Stimulated activated CD8-positive, alpha-beta memory T cell treated with anti-CD3 and anti-CD28 coated beads, Interleukin-7, amount 100 ng/mL, for 48 hours (primary cell): ENCODE data around the gene GP1BB.
"Not testable (repeated sequence)": the region's sequence is repeated elsewhere in the genome, so short reads cannot be mapped to it uniquely, and the experiment has no call there.

Source experiments
- DNase-seq, 2 donors: peaks; one replicate each; pipeline ENCODE4 v3.0.0-alpha.2; 2020; ENCODE audit warnings: low read depth in 1 of 2; ENCODE audit errors: extremely low read depth in 1 of 2

GP1BB gene

DNA sequence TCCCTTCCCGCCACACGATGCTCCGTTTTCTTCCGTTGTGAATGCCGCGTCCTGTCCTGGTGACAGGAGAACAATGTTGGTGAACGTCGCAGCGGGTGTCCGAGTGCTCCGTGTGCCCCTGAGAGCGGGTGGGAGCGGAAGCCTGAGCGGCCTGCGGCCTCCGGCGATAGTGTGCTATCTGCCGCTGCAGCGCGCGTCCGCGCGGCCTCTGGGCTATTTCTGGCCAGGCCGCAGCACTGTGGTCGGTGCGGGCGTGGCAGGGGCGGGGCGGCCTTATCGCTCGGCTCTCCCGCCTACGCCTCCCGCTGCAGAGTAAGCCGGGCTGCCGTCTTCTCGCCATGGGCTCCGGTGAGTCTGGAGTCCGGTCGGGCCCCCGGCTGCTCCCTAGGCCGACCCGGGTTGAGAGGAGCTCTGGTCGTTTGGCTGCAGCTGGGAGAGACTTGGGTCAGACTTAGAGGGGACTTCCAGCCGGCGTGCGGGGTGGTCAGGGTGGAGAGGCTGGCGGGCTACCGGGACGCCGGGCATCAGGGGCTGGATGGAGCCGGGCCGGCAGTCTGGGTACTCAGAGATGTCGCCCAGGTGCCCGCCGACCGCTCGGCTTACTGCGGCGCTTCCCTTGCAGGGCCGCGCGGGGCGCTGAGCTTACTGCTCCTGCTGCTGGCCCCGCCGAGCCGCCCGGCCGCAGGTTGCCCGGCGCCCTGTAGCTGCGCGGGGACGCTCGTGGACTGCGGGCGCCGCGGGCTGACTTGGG lies at the start of gene GP1BB:
GP1BB (plus strand) TSS at position 308 of the 751 bp plus-strand sequence; CDS start at position 339, 31 bp downstream.
- no peak for DNase-seq

DNA sequence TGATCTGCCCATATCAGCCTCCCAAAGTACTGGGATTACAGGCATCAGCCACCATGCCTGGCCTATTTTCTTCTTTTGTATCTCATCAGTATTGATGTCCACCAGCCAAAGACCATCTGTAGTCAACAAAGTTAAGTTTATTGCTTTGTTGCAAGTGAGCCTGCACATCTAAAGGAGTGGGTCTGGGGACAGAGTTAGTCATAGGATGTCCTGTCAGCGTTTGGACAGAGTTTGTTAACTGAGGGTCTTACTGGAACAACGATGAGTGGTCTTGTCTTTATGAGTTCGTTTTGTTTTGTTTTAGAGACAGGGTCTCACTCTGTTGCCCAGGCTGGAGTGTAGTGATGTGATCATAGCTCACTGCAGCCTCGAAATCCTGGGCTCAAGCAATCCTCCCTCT lies 49.7 kb upstream of the GP1BB start:
- DNase-seq = no peak

DNA sequence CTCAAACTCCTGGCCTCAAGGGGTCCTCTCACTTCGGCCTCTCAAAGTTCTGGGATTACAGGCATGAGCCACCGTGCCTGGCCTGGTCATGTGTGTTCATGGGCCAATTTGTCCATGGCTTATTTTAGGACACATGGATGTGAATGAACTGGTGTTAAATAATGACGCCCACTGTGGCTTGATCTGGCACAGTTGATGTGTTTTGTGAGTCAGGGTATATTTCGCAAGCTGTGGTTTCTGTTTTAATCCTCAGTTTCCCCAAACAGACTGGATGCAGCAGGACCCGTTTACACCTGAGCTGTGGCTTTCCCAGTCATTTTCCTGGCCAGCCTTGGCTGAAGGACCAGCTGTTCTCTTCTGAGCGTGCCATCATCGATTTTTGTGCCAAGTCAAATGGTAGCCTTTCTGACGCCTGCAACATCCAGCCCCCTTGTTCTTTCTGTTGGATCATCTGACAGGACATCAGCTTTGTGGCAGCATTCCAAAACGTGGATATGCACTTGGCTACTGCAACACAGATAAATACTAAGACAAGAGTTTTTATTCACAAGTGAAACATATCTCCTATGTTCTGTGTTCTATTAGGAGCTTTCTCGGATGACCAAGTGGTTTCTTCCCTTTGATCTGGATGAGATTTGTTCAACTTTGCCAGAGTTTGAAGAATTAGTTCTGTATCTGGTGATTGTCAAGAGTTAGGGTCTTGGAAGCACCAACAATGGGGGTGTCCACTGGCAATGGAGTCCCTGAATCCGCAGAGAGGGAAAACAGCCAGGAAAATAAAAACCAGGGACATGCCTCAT lies 49.0 kb upstream of the GP1BB start:
- no peak for DNase-seq

DNA sequence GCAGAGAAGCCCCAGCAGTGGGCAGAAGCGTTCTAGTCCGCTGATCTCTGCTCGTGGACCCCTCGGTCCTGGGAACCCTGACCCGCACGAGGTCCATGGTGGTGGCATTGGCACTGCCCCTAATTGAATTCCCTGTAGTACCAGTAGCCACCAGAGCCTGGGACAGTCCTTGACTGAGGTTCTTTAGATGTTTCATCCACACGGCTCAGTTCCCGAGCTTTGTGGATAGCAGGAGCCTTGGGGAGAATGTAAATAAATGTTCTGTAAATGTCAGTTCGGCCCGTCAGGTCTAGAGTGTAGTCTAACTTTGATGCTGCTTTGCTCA lies 48.4 kb upstream of the GP1BB start:
- no peak for DNase-seq

DNA sequence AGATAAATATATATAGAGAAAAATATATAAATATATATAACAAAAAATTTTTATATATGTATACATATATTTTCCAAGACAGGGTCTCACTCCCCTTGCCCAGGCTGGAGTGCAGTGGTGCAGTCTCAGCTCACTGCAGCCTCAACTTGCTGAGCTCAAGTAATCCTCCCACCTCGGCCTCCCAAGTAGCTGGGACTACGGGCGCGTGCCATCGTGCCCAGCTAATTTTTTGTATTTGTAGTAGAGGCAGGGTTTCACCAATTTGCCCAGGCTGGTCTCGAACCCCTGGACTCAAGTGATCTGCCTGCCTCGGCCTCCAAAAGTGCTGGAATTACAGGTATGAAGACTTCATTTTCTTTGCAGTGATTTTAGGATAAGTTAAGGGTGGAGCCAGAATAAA lies 47.9 kb upstream of the GP1BB start:
- no peak for DNase-seq

DNA sequence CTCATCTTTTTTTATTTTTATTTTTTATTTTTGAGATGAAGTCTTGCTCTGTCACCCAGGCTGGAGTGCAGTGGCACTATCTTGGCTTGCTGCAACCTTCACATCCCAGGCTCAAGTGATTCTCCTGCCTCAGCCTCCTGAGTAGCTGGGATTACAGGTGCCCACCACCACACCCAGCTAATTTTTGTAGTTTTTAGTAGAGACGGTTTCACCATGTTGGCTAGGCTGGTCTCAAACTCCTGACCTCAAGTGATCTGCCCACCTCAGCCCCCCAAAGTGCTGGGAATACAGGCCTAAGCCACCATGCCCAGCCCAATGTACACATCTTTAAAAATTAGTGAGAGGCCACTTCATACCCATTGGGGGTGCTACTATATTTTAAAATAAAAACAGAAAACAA lies 46.9 kb upstream of the GP1BB start:
- not testable (repeated sequence) for DNase-seq

DNA sequence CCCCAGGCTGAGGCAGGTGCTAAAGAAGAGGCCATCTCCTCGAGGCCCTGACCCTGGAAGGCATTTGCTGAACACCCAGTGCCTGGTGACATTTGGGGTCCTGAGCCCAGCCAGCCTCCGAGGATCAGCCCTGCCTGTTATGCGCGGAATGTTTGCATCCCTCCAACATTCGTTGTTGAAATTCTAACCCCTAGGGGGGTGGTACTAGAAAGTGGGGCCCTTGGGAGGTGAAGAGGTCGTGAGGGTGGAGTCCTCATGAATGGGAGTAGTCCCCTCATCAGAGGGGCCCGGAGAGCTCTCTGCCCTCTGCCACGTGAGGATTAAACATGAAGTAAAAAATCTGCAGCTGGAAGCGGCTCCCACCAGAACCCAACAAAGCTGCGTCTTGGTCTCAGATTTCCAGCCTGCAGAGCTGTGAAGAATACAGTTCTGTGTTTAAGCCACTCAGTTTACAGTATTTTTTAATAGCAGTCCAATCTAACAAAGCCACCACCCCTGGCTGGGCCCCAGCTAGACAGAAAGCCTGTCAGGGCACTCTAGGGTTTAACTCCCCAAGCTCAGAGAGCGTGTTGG lies 44.3 kb upstream of the GP1BB start:
- DNase-seq = no peak

DNA sequence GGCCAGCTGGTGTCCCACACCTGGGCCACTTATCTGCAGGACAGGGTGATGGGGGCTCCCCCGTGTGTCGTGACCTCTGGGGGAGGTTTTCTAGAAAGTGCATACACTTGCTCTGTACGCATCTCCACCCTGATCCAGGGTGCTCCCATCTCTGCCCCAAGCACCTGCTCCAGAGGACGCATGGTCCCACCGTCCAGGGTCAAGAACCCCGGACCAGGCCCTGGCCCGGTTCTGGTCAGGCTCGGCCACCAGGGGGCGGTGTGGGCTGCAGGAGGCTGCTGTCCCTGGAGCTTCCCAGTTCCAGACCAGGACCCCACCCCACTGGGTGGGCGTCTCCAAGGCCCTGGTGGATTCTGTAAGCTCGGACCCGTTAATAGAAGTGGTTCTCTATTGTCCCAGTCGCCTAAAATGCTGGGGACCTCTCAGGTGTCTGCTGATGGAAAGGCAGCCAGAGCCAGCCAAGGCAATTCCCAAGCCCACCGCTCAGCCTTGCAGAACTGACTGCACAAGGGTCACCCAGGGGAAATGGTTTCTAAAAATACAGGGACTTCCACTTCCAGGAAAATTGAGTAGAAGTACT lies 43.7 kb upstream of the GP1BB start:
- DNase-seq = no peak

DNA sequence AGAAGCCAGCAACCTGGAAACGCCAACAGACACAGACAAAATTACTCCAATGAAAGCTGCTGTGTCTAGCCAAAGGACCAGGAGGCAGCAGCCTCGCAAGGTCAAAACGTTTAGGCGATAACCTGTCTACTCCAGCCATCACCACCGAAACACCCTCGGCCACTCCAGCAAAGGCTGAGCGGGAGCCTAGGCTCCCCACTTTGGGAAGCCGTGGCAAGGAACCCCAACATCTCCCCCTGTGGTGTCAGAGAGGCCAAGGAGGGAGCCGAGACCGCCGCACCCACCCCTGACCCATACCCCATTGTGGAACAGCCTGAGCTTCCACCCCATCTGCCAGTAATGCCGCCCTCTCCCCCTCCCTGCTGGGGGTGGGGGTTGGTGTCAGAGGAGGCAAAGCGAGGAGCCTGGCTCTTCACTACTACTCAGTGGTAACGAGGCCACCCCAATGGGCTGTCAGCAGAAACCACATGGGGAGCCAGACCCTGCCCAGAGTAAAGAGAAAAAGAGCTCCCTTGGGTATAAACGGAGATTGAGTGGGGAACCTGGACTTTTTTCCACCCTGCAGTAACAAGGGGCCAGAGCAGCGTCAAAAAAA lies 43.0 kb upstream of the GP1BB start:
- no peak for DNase-seq

DNA sequence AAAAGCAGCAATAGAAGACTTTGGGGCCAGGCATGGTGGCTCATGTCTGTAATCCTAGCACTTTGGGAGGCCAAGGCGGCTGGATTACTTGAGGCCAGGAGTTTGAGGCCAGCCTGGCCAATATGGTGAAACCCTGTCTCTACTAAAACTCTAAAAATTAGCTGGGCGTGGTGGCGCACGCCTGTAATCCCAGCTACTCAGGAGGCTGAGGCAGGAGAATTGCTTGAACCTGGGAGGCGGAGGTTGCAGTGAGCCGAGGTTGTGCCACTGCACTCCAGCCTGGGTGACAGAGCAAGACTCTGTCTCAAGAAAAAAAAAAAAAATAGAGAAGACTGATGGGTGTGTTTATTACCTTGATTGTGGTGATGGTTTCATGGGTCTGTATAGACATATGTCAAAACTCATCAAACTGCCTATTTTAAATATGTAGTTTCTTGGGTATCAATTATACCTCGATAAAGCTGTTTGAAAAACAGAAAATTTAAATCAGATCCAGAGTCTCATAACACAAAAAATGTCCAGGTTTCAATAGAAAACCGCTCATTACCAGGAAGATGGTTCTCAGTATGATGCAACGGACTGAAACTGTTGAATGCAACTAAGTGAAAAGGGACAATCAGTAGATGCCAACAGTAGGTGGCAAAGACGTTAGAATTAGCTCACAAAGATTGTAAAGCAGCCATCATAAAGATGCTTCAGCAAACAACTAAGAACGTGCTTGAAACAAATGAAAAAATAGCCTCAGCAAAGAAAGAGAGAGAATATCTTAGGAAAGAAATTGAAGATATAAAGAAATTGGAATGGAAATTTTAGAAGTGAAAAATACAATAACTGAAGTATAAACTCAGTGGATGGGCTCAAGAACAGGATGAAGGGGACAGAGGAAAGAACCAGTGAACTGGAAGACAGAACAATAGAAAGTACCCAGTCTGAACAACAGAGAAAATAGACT lies 42.2 kb upstream of the GP1BB start:
- no peak for DNase-seq

DNA sequence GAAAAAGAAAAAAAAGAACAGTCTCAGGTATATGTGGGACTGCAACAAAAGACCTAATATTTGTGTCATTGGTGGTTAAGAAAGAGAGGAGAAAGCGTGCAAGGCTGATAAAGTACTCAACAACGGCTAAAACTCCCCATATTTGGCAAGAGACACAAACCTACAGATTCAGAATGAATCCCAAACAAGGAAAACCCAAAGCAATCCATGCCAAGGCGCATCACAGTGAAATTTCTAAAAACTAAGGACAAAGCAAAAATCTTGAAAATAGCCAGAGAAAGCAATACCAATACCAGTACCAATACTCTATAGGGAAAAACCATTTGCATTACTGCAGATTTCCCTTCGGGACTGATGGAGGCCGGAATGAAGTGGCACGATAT lies 41.5 kb upstream of the GP1BB start:
- DNase-seq = no peak

DNA sequence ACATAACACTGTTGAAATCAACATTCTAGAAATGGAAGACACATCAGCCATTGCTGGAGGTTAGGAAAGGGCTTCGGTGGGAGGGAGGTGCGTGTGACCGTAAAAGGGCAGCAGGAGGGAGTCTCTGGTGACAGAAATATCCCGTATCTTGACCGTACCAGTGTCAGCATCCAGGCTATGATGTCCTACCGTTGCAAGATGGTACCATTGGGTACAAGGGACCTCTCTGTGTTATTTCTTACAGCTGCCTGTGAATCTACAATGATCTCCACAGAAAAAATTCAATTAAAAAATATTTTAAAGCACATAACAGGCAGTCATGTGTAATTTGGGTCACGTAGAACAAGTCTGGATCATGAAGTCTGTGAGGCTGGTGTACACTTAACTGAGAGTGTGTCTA lies 36.4 kb upstream of the GP1BB start:
- no peak for DNase-seq

DNA sequence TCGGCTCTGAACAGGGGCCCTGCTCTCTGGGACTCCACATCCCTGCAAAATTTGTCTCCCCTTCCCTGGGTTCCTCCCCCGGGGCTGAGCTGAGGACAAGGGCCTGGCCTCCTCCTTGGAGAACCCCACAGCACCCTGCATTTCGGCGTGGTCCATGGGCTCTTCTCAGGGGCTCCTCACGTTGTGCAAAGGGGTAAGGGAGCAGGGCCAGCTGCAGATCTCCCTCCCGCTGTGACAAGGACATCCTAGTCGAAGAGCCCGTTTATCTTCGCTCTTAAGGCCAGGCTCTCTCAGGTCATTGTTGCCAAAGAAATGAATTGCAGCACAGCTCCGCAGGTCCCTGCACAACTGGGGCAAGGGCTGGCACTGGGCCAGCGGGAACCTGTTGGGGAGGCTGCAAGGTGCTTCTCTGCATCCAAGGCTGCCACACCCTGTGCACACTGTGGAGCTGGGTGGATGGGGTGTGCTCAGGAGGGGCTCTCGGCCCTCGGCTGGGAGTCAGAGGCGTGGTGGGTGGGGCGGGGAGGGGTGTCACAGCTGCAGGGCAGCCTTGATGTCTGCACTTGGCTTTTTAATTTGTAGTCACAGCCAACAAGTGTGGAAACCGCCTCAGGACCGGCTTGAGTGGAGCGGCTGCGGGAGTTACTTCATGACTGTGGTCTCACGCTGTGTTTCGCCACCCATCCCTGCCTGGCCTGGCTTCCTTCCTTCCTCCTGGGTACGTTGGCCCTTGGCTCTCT lies 35.6 kb upstream of the GP1BB start:
- no peak for DNase-seq

DNA sequence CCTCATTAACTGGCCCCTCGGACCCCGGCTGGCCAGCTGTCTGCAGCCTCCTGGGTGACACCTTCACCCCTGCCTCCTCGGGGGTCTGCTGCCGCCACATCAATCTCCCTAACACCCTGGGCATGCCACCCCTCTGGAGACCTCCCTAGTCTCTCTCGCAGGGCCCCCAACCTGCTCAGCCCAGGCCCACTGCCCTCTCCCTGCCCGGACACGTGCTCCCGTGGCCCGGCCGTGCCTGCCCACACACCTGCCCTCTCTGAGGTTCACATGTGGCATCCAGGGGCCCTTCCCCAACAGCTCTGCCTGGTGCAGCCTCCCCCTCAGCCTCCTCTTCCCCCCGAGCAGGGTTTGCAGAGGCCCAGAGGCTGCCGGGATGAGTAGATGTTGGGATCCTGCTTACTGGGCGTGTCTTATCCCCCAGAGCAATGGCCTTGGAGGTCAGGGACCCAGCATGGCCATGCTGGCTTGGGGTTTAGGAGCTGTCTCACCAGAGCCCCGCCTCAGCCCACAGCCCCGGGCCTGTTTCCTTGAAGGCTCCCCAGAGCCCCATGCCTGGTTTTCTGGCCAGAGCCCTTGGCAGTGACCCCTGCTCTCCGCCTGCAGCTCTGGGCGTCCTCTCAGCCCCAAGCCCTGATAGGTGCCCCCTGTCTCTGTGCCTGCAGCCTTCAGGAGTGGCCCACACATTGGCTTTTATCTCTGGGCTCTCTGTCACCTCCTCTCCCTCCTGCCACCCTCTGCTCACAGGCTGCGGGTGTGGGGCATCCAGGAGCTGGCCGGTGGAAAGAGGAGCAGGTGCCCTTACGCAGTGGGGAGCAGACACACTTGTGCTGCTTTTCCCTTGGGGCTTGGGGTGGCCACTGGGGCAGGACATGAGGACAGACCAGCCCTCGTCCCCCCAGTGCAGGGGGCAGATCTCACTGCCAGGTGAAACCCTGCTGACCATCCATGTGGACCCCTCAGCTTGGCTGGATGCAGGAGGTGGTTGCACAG lies 34.7 kb upstream of the GP1BB start:
- no peak for DNase-seq

DNA sequence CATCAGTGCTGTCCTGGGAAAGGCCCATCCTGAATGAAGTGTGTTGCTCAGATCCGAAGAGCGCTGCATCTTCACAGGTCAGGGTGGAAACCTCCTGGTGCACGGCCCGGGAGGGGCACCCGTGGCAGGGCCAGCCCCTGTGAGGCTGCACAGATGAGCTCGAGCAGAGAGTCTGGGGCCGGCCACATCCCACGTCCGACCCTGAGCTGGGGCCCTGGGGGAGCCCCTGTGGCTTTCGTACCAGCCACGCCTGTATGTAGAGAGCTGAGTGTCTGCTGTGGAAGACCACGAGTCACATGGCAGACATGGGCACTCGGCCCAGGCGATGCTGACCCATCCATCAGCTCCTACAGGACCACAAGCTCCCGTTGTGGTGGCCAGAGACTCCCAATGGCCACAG lies 33.9 kb upstream of the GP1BB start:
- DNase-seq = no peak

DNA sequence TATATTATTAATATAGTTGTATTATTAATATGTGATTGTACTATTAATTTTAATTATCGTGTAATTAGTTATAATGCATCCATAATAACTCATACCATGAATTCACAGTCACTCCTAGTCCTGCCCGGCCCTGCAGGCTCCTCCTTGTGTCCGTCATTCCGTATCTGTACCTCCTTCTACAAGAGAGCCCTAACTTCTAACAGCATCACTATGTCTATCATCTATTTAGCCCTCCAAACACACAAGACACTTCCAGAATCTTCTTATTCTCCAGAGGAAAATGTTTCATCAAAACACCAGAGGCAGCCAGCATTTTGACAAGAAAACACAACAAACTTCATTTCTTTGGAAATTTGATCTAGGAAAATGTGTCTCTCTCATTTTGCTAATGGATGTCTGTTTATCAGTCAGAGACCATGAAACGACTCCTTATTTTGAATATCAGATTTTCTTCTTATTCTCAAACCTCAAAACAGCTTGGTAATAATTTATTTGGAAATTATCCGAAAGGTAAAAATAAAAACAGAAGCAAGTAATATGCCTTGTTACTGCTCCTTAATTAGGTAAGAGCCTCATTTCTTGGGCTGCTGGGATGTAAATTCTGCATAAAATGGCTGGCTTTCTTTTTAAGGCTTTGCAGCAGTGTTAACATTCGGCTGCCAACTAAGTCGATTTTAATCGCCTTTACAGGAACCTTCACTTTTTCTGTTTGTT lies 32.2 kb upstream of the GP1BB start:
- DNase-seq = no peak

DNA sequence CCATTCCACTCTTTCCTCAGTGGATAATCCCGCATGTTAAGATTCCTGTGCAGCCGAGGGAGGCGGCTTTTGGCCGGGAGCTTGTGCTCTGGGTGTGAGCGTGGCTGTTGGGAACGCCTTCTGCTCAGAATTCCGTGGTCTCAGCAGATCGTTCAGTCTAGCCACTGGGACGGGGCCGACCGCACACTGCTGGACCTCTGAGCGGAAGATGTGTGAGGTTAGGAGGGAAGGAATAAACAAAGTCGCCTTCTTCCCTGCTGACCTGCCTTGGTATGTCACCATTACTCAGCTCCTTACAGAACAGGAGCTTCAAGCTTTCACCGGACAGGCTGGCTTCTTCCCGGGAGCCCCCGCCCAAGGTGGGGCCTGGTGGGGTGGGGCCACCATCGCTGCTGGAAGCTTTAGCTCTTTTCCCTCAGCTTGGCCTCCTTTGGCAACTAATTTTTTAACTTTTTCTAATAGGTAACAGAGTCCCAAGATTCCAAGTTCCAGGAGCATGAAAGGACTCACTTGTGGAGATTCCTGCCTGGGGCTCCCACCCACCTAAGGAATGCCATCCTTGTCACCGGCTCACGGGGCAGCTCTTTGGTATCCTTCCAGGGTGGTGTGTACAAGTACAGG lies 31.5 kb upstream of the GP1BB start:
- DNase-seq = no peak
